Measurements from ENCODE around the gene IL18R1. TPM values are rescaled to one million over a fixed set of nuclear protein-coding genes. Genes with fewer than 3 reads are reported as not detected.
A peak's percentile ranks its signal among the peaks of the same experiment; 100 is the strongest.

The IL18R1 gene
- polyA plus RNA-seq, 4 donors: 2.2 to 5.2 (median 3.9) TPM

GRCh38 chr2:102437122-102437521, 81.5 kb downstream of the IL18R1 start:
- FAIRE-seq: no peak
- Histone ChIP-seq H3K36me3 (ENCODE audit: control insufficient read depth in 3 of 3, insufficient read depth in 2 of 3, low read depth in 1 of 3, low read length in 3 of 3) (no peaks in the 10 kb centered on the region), H3K27me3 (ENCODE audit: control insufficient read depth in 3 of 3, insufficient read depth in 3 of 3, low read length in 3 of 3) (no peaks in the 10 kb centered on the region), H3K4me3 (ENCODE audit: low read depth in 1 of 3, low read length in 3 of 3) (no peak overlapping the region), H3K9me3 (ENCODE audit: control insufficient read depth in 2 of 2, insufficient read depth in 1 of 2, low read depth in 1 of 2, low read length in 1 of 2) (no peaks in the 10 kb centered on the region), H3K4me1 (ENCODE audit: control insufficient read depth in 3 of 3, insufficient read depth in 2 of 3, low read depth in 1 of 3, low read length in 2 of 3) (peaks cover 0 to 5% (median 3%) of the 10 kb centered on the region in 3 donors), H3K27ac (ENCODE audit: low read depth in 1 of 3, low read length in 2 of 3) (no peak overlapping the region)
- DNase-seq: no peak
- 71 to 91% (median 79%) methylated on average over 4 of the region's 4 CpGs for WGBS, 3 donors

GRCh38 chr2:102438111-102438510, 82.5 kb downstream of the IL18R1 start:
- Histone ChIP-seq H3K36me3 (ENCODE audit: control insufficient read depth in 3 of 3, insufficient read depth in 2 of 3, low read depth in 1 of 3, low read length in 3 of 3) (no peaks in the 10 kb centered on the region), H3K9me3 (ENCODE audit: control insufficient read depth in 2 of 2, insufficient read depth in 1 of 2, low read depth in 1 of 2, low read length in 1 of 2) (no peaks in the 10 kb centered on the region), H3K4me1 (ENCODE audit: control insufficient read depth in 3 of 3, insufficient read depth in 2 of 3, low read depth in 1 of 3, low read length in 2 of 3) (peaks cover 0 to 5% (median 3%) of the 10 kb centered on the region in 3 donors), H3K27me3 (ENCODE audit: control insufficient read depth in 3 of 3, insufficient read depth in 3 of 3, low read length in 3 of 3) (no peaks in the 10 kb centered on the region), H3K27ac (ENCODE audit: low read depth in 1 of 3, low read length in 2 of 3) (no peak overlapping the region), H3K4me3 (ENCODE audit: low read depth in 1 of 3, low read length in 3 of 3) (no peak overlapping the region)
- DNase-seq: no peak
- WGBS, 3 donors: 52 to 73% (median 66%) methylated on average over 3 of the region's 3 CpGs
- no peak for FAIRE-seq

- Histone ChIP-seq H3K4me1 (ENCODE audit: control insufficient read depth in 3 of 3, insufficient read depth in 2 of 3, low read depth in 1 of 3, low read length in 2 of 3) (peaks cover 0 to 5% (median 3%) of the 10 kb centered on the region in 3 donors), H3K36me3 (ENCODE audit: control insufficient read depth in 3 of 3, insufficient read depth in 2 of 3, low read depth in 1 of 3, low read length in 3 of 3) (no peaks in the 10 kb centered on the region), H3K4me3 (ENCODE audit: low read depth in 1 of 3, low read length in 3 of 3) (no peak overlapping the region), H3K9me3 (ENCODE audit: control insufficient read depth in 2 of 2, insufficient read depth in 1 of 2, low read depth in 1 of 2, low read length in 1 of 2) (no peaks in the 10 kb centered on the region), H3K27me3 (ENCODE audit: control insufficient read depth in 3 of 3, insufficient read depth in 3 of 3, low read length in 3 of 3) (no peaks in the 10 kb centered on the region), H3K27ac (ENCODE audit: low read depth in 1 of 3, low read length in 2 of 3) (no peak overlapping the region)
- DNase-seq (no peak), FAIRE-seq (no peak)
- WGBS, 3 donors: 74 to 93% (median 78%) methylated on average over 2 of the region's 2 CpGs
Measured at GRCh38 chr2:102438578-102438977, 83.0 kb downstream of the IL18R1 start.

GRCh38 chr2:102439065-102439695, 83.6 kb downstream of the IL18R1 start:
- Histone ChIP-seq H3K36me3 (ENCODE audit: control insufficient read depth in 3 of 3, insufficient read depth in 2 of 3, low read depth in 1 of 3, low read length in 3 of 3) (no peaks in the 10 kb centered on the region), H3K9me3 (ENCODE audit: control insufficient read depth in 2 of 2, insufficient read depth in 1 of 2, low read depth in 1 of 2, low read length in 1 of 2) (no peaks in the 10 kb centered on the region), H3K27me3 (ENCODE audit: control insufficient read depth in 3 of 3, insufficient read depth in 3 of 3, low read length in 3 of 3) (no peaks in the 10 kb centered on the region), H3K27ac (ENCODE audit: low read depth in 1 of 3, low read length in 2 of 3) (no peak overlapping the region), H3K4me3 (ENCODE audit: low read depth in 1 of 3, low read length in 3 of 3) (no peak overlapping the region), H3K4me1 (ENCODE audit: control insufficient read depth in 3 of 3, insufficient read depth in 2 of 3, low read depth in 1 of 3, low read length in 2 of 3) (peaks cover 0 to 5% (median 3%) of the 10 kb centered on the region in 3 donors)
- FAIRE-seq: no peak
- 61 to 73% (median 71%) methylated on average over 6 of the region's 6 CpGs for WGBS, 3 donors
- peak in 1 of 2 donors; percentile 14 for DNase-seq

DNA sequence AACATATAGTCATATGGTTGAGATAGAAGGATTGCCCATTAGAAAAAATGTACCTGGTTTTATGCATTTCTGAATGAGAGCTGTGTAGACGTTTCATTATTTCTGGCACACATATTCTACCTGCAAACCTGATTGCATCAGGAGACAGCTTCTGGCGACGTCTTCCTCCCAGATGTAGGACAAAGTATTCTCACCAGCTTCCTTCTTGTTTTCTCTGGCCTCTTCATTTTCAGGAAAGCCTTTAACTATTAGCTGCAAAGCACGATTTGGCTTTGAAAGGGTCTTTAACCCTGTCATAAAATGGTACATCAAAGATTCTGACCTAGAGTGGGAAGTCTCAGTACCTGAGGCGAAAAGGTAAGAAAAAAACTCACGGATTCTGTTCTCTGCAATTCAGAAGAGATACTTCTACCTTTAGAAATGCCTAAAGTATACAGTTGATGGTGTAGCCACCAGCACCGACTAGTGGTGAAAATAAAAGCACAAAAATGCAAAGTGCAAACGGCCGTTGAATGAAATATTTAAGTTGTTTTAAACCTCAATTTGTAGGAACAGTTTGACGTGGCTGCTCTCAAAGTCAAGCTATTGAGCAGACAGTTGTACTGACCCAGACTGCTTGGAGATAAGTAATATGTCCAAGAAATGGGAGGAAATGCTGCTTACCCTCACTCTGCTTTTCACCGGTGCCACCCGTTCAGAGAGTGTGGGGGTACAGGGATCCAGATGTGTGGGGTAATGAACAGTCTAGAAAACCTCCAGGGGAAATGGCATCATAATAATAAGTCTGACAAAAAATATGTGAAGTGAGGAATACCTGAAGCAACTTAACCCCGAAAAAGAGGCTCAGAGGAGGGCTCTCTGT, 87.6 kb downstream of the IL18R1 start:
- Histone ChIP-seq H3K9me3 (ENCODE audit: control insufficient read depth in 2 of 2, insufficient read depth in 1 of 2, low read depth in 1 of 2, low read length in 1 of 2) (no peaks in the 10 kb centered on the region), H3K27me3 (ENCODE audit: control insufficient read depth in 3 of 3, insufficient read depth in 3 of 3, low read length in 3 of 3) (no peaks in the 10 kb centered on the region), H3K4me3 (ENCODE audit: low read depth in 1 of 3, low read length in 3 of 3) (no peak overlapping the region), H3K27ac (ENCODE audit: low read depth in 1 of 3, low read length in 2 of 3) (peak overlapping the region in 2 of 3 donors; percentile 21 to 28), H3K4me1 (ENCODE audit: control insufficient read depth in 3 of 3, insufficient read depth in 2 of 3, low read depth in 1 of 3, low read length in 2 of 3) (peaks cover 0 to 3% (median 0%) of the 10 kb centered on the region in 3 donors), H3K36me3 (ENCODE audit: control insufficient read depth in 3 of 3, insufficient read depth in 2 of 3, low read depth in 1 of 3, low read length in 3 of 3) (no peaks in the 10 kb centered on the region)
- peak; percentile 47 to 50 for DNase-seq
- 23 to 31% (median 25%) methylated on average over 13 of the region's 13 CpGs for WGBS, 3 donors
- no peak for FAIRE-seq

DNA sequence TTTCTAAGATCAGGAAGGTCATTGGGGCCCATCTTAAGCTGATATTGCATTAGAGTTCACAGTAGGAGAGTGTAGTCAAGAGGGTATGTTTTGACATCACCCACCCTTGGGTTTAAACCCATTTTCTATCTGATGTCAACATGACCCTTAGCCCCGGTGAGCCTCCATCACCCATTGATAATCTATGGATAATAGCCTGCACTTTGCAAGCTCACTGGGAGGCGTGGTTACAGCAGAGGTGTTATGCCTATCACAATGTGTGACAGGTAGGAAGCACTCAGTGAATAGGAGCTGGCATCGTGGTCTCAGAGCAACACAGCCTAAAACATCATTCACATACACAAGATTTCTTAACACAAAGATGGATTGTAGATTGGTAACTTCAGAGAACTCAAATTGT, 88.6 kb downstream of the IL18R1 start:
- Histone ChIP-seq H3K27me3 (ENCODE audit: control insufficient read depth in 3 of 3, insufficient read depth in 3 of 3, low read length in 3 of 3) (no peaks in the 10 kb centered on the region), H3K36me3 (ENCODE audit: control insufficient read depth in 3 of 3, insufficient read depth in 2 of 3, low read depth in 1 of 3, low read length in 3 of 3) (no peaks in the 10 kb centered on the region), H3K4me3 (ENCODE audit: low read depth in 1 of 3, low read length in 3 of 3) (no peak overlapping the region), H3K9me3 (ENCODE audit: control insufficient read depth in 2 of 2, insufficient read depth in 1 of 2, low read depth in 1 of 2, low read length in 1 of 2) (no peaks in the 10 kb centered on the region), H3K27ac (ENCODE audit: low read depth in 1 of 3, low read length in 2 of 3) (no peak overlapping the region), H3K4me1 (ENCODE audit: control insufficient read depth in 3 of 3, insufficient read depth in 2 of 3, low read depth in 1 of 3, low read length in 2 of 3) (no peaks in the 10 kb centered on the region)
- FAIRE-seq (no peak), DNase-seq (no peak)
- 32 to 66% (median 47%) methylated on average over 3 of the region's 3 CpGs for WGBS, 3 donors

GRCh38 chr2:102446936-102447335, 91.3 kb downstream of the IL18R1 start:
- Histone ChIP-seq H3K36me3 (ENCODE audit: control insufficient read depth in 3 of 3, insufficient read depth in 2 of 3, low read depth in 1 of 3, low read length in 3 of 3) (no peaks in the 10 kb centered on the region), H3K27me3 (ENCODE audit: control insufficient read depth in 3 of 3, insufficient read depth in 3 of 3, low read length in 3 of 3) (no peaks in the 10 kb centered on the region), H3K9me3 (ENCODE audit: control insufficient read depth in 2 of 2, insufficient read depth in 1 of 2, low read depth in 1 of 2, low read length in 1 of 2) (no peaks in the 10 kb centered on the region), H3K27ac (ENCODE audit: low read depth in 1 of 3, low read length in 2 of 3) (no peak overlapping the region), H3K4me1 (ENCODE audit: control insufficient read depth in 3 of 3, insufficient read depth in 2 of 3, low read depth in 1 of 3, low read length in 2 of 3) (no peaks in the 10 kb centered on the region), H3K4me3 (ENCODE audit: low read depth in 1 of 3, low read length in 3 of 3) (no peak overlapping the region)
- no peak for FAIRE-seq
- 83 to 98% (median 95%) methylated on average over 9 of the region's 9 CpGs for WGBS, 3 donors
- no peak for DNase-seq
